ENCODE results near the gene FMO5.

Gene FMO5

GRCh38 chr1:147223740-147224615 is 1.2 kb downstream of the FMO5 start:
- no peak overlapping the region for H3K27ac Mint-ChIP-seq
- H3K4me3 Mint-ChIP-seq, result peak overlapping the region; percentile 27
- no peaks in the 10 kb centered on the region for H3K36me3 Mint-ChIP-seq (ENCODE audit: low read depth)
- H3K4me1 Mint-ChIP-seq (ENCODE audit: low read depth), result peaks cover 17% of the 10 kb centered on the region
- no peaks in the 10 kb centered on the region for H3K27me3 Mint-ChIP-seq (ENCODE audit: low read depth)
- H3K9me3 Mint-ChIP-seq, result no peaks in the 10 kb centered on the region

GRCh38 chr1:147218606-147219005 is 6.5 kb downstream of the FMO5 start:
- H3K4me3 Mint-ChIP-seq, result no peak overlapping the region
- no peak overlapping the region for H3K27ac Mint-ChIP-seq
- no peaks in the 10 kb centered on the region for H3K4me1 Mint-ChIP-seq (ENCODE audit: low read depth)
- H3K9me3 Mint-ChIP-seq, result no peaks in the 10 kb centered on the region
- H3K27me3 Mint-ChIP-seq (ENCODE audit: low read depth), result peaks cover 25% of the 10 kb centered on the region
- no peaks in the 10 kb centered on the region for H3K36me3 Mint-ChIP-seq (ENCODE audit: low read depth)

GRCh38 chr1:147217141-147217540 is 8.0 kb downstream of the FMO5 start:
- H3K27ac Mint-ChIP-seq, result no peak overlapping the region
- H3K9me3 Mint-ChIP-seq, result no peaks in the 10 kb centered on the region
- no peaks in the 10 kb centered on the region for H3K36me3 Mint-ChIP-seq (ENCODE audit: low read depth)
- H3K4me3 Mint-ChIP-seq, result no peak overlapping the region
- H3K27me3 Mint-ChIP-seq (ENCODE audit: low read depth), result peaks cover 29% of the 10 kb centered on the region
- H3K4me1 Mint-ChIP-seq (ENCODE audit: low read depth), result no peaks in the 10 kb centered on the region

GRCh38 chr1:147216124-147216523 is 9.0 kb downstream of the FMO5 start:
- H3K4me3 Mint-ChIP-seq, result no peak overlapping the region
- H3K9me3 Mint-ChIP-seq, result no peaks in the 10 kb centered on the region
- no peaks in the 10 kb centered on the region for H3K4me1 Mint-ChIP-seq (ENCODE audit: low read depth)
- H3K27ac Mint-ChIP-seq, result no peak overlapping the region
- no peaks in the 10 kb centered on the region for H3K36me3 Mint-ChIP-seq (ENCODE audit: low read depth)
- peaks cover 36% of the 10 kb centered on the region for H3K27me3 Mint-ChIP-seq (ENCODE audit: low read depth)

GRCh38 chr1:147215540-147215916 is 9.6 kb downstream of the FMO5 start:
- H3K4me3 Mint-ChIP-seq, result no peak overlapping the region
- H3K9me3 Mint-ChIP-seq, result no peaks in the 10 kb centered on the region
- no peak overlapping the region for H3K27ac Mint-ChIP-seq
- no peaks in the 10 kb centered on the region for H3K36me3 Mint-ChIP-seq (ENCODE audit: low read depth)
- peaks cover 36% of the 10 kb centered on the region for H3K27me3 Mint-ChIP-seq (ENCODE audit: low read depth)
- H3K4me1 Mint-ChIP-seq (ENCODE audit: low read depth), result no peaks in the 10 kb centered on the region

- Mint-ChIP-seq H3K27ac (no peak overlapping the region), H3K9me3 (no peaks in the 10 kb centered on the region), H3K4me1 (ENCODE audit: low read depth) (no peaks in the 10 kb centered on the region), H3K4me3 (no peak overlapping the region), H3K36me3 (ENCODE audit: low read depth) (no peaks in the 10 kb centered on the region), H3K27me3 (ENCODE audit: low read depth) (peaks cover 36% of the 10 kb centered on the region)
Observed at GRCh38 chr1:147214842-147215539, 10.1 kb downstream of the FMO5 start.

GRCh38 chr1:147214325-147214724 is 10.8 kb downstream of the FMO5 start:
- Mint-ChIP-seq H3K36me3 (ENCODE audit: low read depth) (no peaks in the 10 kb centered on the region), H3K4me3 (no peak overlapping the region), H3K9me3 (no peaks in the 10 kb centered on the region), H3K4me1 (ENCODE audit: low read depth) (no peaks in the 10 kb centered on the region), H3K27ac (no peak overlapping the region), H3K27me3 (ENCODE audit: low read depth) (peaks cover 36% of the 10 kb centered on the region)

- Mint-ChIP-seq H3K4me1 (ENCODE audit: low read depth) (no peaks in the 10 kb centered on the region), H3K4me3 (no peak overlapping the region), H3K27me3 (ENCODE audit: low read depth) (peaks cover 36% of the 10 kb centered on the region), H3K9me3 (no peaks in the 10 kb centered on the region), H3K36me3 (ENCODE audit: low read depth) (no peaks in the 10 kb centered on the region), H3K27ac (no peak overlapping the region)
Observed at GRCh38 chr1:147213271-147213670, 11.9 kb downstream of the FMO5 start.

- H3K27me3 Mint-ChIP-seq (ENCODE audit: low read depth), result peaks cover 29% of the 10 kb centered on the region
- H3K4me1 Mint-ChIP-seq (ENCODE audit: low read depth), result no peaks in the 10 kb centered on the region
- no peak overlapping the region for H3K27ac Mint-ChIP-seq
Observed at GRCh38 chr1:147211577-147211976, 13.6 kb downstream of the FMO5 start.

GRCh38 chr1:147210987-147211386 is 14.2 kb downstream of the FMO5 start:
- Mint-ChIP-seq H3K27me3 (ENCODE audit: low read depth) (peaks cover 25% of the 10 kb centered on the region), H3K4me1 (ENCODE audit: low read depth) (no peaks in the 10 kb centered on the region), H3K9me3 (no peaks in the 10 kb centered on the region), H3K36me3 (ENCODE audit: low read depth) (no peaks in the 10 kb centered on the region), H3K4me3 (no peak overlapping the region), H3K27ac (no peak overlapping the region)

More at GRCh38 chr1:147211577-147211976, 13.6 kb downstream of the FMO5 start:
- H3K36me3 Mint-ChIP-seq (ENCODE audit: low read depth), result no peaks in the 10 kb centered on the region
- no peaks in the 10 kb centered on the region for H3K9me3 Mint-ChIP-seq
- no peak overlapping the region for H3K4me3 Mint-ChIP-seq

GRCh38 chr1:147209825-147210821 is 15.0 kb downstream of the FMO5 start:
- no peaks in the 10 kb centered on the region for H3K9me3 Mint-ChIP-seq
- H3K27ac Mint-ChIP-seq, result no peak overlapping the region
- H3K4me3 Mint-ChIP-seq, result no peak overlapping the region
- no peaks in the 10 kb centered on the region for H3K4me1 Mint-ChIP-seq (ENCODE audit: low read depth)
- H3K36me3 Mint-ChIP-seq (ENCODE audit: low read depth), result no peaks in the 10 kb centered on the region
- H3K27me3 Mint-ChIP-seq (ENCODE audit: low read depth), result peaks cover 17% of the 10 kb centered on the region

- Mint-ChIP-seq H3K27me3 (ENCODE audit: low read depth) (peaks cover 11% of the 10 kb centered on the region), H3K9me3 (no peaks in the 10 kb centered on the region), H3K4me1 (ENCODE audit: low read depth) (no peaks in the 10 kb centered on the region), H3K27ac (no peak overlapping the region), H3K36me3 (ENCODE audit: low read depth) (no peaks in the 10 kb centered on the region), H3K4me3 (no peak overlapping the region)
Observed at GRCh38 chr1:147208619-147209018, 16.5 kb downstream of the FMO5 start.

- Mint-ChIP-seq H3K27me3 (ENCODE audit: low read depth) (peaks cover 6% of the 10 kb centered on the region), H3K9me3 (no peaks in the 10 kb centered on the region), H3K4me1 (ENCODE audit: low read depth) (no peaks in the 10 kb centered on the region), H3K27ac (no peak overlapping the region), H3K36me3 (ENCODE audit: low read depth) (no peaks in the 10 kb centered on the region), H3K4me3 (no peak overlapping the region)
Observed at GRCh38 chr1:147207192-147207591, 17.9 kb downstream of the FMO5 start.

GRCh38 chr1:147204080-147204479 is 21.1 kb downstream of the FMO5 start:
- no peaks in the 10 kb centered on the region for H3K9me3 Mint-ChIP-seq
- H3K4me1 Mint-ChIP-seq (ENCODE audit: low read depth), result peaks cover 1% of the 10 kb centered on the region
- no peak overlapping the region for H3K27ac Mint-ChIP-seq
- no peaks in the 10 kb centered on the region for H3K36me3 Mint-ChIP-seq (ENCODE audit: low read depth)
- no peak overlapping the region for H3K4me3 Mint-ChIP-seq
- H3K27me3 Mint-ChIP-seq (ENCODE audit: low read depth), result no peaks in the 10 kb centered on the region

Data from T-helper 1 cell treated with Interleukin-12 subunit alpha and Interleukin-12 subunit beta and Interleukin-4 antibody, amounts not matched to agents 30 μg/mL and 1 μg/mL, for 36 hours (primary cell).